Upper lobe of left lung (tissue), 4 donors: ENCODE data around the gene YWHAQ.

Source experiments
- CTCF ChIP-seq, 6 experiments: fragments of 450-650 bp in 4 of 6; fragments of 200-600 bp in 2 of 6; sonication (generic) in 2 of 6; IDR thresholded peaks; one replicate each; pipeline ENCODE4 v1.5.1; 2016 to 2019; ENCODE audit warnings: antibody characterized with exemption in 6 of 6
- EP300 ChIP-seq, 4 donors: sonication (generic); formaldehyde crosslinking; IDR thresholded peaks; one replicate each; pipeline ENCODE4 v1.5.1; 2017; ENCODE audit warnings: antibody characterized with exemption in 4 of 4, control low read depth in 2 of 4
- POLR2AphosphoS5 ChIP-seq, 2 donors: sonication (generic); formaldehyde crosslinking; IDR thresholded peaks; one replicate each; pipeline ENCODE4 v1.5.1; 2017; ENCODE audit warnings: antibody characterized with exemption in 2 of 2

- TF ChIP-seq CTCF (IDR thresholded peaks at IDR 0.05) (no peak), EP300 (IDR thresholded peaks at IDR 0.05) (no peak), POLR2AphosphoS5 (IDR thresholded peaks at IDR 0.05) (no peak)
Measured at GRCh38 chr2:9652898-9653479, 22.2 kb upstream of the YWHAQ start.
